WERI-Rb-1 (cell line): Measurements from ENCODE around the gene KLHL29.

ENCODE experiments used
- DNase-seq: peaks from one replicate; pipeline ENCODE4 v3.0.0-alpha.2; 2020
- H3K27ac ChIP-seq: fragments of 250-450 bp; sonication (Bioruptor Pico); 2 replicates; pipeline ENCODE4 v1.5.1; 2020; ENCODE audit warnings: mild to moderate bottlenecking, moderate library complexity
- H3K27me3 ChIP-seq: fragments of 250-450 bp; sonication (Bioruptor Pico); 2 replicates; pipeline ENCODE4 v1.5.1; 2021; ENCODE audit warnings: mild to moderate bottlenecking, low read depth, moderate library complexity; ENCODE audit not compliant: insufficient read depth, severe bottlenecking
- H3K36me3 ChIP-seq: fragments of 250-450 bp; sonication (Bioruptor Pico); 2 replicates; pipeline ENCODE4 v1.5.1; 2020; ENCODE audit warnings: mild to moderate bottlenecking, moderate library complexity
- H3K4me3 ChIP-seq: 2 replicates; pipeline ENCODE4 v1.5.1; 2011; ENCODE audit warnings: low read depth, mild to moderate bottlenecking, control low read depth, low read length
- H3K9me3 ChIP-seq: fragments of 250-450 bp; sonication (Bioruptor Pico); 2 replicates; pipeline ENCODE4 v1.5.1; 2021; ENCODE audit warnings: mild to moderate bottlenecking, moderate library complexity; ENCODE audit not compliant: severe bottlenecking
- TF ChIP-seq, protein P1 (sequence below): IDR thresholded peaks from 2 replicates; pipeline ENCODE4 v1.5.1; 2011; ENCODE audit warnings: low read depth, mild to moderate bottlenecking, control low read depth, inconsistent platforms, low read length

Gene KLHL29

GRCh38 chr2:23668756-23669304 lies 283.9 kb downstream of the KLHL29 start:
- no peaks in the 10 kb centered on the region for H3K9me3 ChIP-seq
- H3K27ac ChIP-seq, result no peak overlapping the region
- TF ChIP-seq, protein P1, sequence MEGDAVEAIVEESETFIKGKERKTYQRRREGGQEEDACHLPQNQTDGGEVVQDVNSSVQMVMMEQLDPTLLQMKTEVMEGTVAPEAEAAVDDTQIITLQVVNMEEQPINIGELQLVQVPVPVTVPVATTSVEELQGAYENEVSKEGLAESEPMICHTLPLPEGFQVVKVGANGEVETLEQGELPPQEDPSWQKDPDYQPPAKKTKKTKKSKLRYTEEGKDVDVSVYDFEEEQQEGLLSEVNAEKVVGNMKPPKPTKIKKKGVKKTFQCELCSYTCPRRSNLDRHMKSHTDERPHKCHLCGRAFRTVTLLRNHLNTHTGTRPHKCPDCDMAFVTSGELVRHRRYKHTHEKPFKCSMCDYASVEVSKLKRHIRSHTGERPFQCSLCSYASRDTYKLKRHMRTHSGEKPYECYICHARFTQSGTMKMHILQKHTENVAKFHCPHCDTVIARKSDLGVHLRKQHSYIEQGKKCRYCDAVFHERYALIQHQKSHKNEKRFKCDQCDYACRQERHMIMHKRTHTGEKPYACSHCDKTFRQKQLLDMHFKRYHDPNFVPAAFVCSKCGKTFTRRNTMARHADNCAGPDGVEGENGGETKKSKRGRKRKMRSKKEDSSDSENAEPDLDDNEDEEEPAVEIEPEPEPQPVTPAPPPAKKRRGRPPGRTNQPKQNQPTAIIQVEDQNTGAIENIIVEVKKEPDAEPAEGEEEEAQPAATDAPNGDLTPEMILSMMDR, result no peak
- H3K27me3 ChIP-seq, result no peaks in the 10 kb centered on the region
- H3K4me3 ChIP-seq, result no peak overlapping the region
- H3K36me3 ChIP-seq, result no peaks in the 10 kb centered on the region; the same call in 1 of the 2 replicates
- DNase-seq, result no peak

GRCh38 chr2:23669413-23670244 lies 284.6 kb downstream of the KLHL29 start:
- Histone ChIP-seq H3K9me3 (no peaks in the 10 kb centered on the region), H3K27me3 (no peaks in the 10 kb centered on the region), H3K36me3 (no peaks in the 10 kb centered on the region; the same call in 1 of the 2 replicates), H3K4me3 (no peak overlapping the region), H3K27ac (no peak overlapping the region)
- TF ChIP-seq, protein P1, result no peak
- no peak for DNase-seq

- Histone ChIP-seq H3K9me3 (no peaks in the 10 kb centered on the region), H3K36me3 (no peaks in the 10 kb centered on the region; the same call in 1 of the 2 replicates), H3K27me3 (no peaks in the 10 kb centered on the region), H3K4me3 (no peak overlapping the region), H3K27ac (no peak overlapping the region)
- TF ChIP-seq, protein P1, result no peak
- no peak for DNase-seq
Measured at GRCh38 chr2:23670245-23670592, 285.2 kb downstream of the KLHL29 start.

DNA sequence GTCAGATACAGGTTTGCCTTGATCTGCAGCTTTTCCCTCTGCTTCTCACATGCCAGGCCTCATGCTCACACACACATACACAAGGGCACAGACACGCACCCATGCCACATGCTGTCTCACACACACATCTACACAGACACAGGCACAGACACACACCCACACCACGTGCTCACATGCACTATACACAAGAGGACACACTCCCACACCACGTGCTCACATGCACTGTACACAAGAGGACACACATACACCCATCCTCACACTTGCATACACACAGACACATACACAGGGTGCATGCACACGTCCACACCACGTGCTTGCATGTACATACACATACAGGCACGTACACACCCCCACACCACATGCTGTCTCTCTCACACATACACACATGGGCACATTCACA lies 288.1 kb downstream of the KLHL29 start:
- TF ChIP-seq, protein P1, result no peak
- no peak overlapping the region for H3K4me3 ChIP-seq
- H3K27ac ChIP-seq, result no peak overlapping the region
- no peaks in the 10 kb centered on the region for H3K9me3 ChIP-seq
- no peaks in the 10 kb centered on the region; the same call in none of the 2 replicates for H3K36me3 ChIP-seq
- no peaks in the 10 kb centered on the region for H3K27me3 ChIP-seq
- DNase-seq, result no peak

DNA sequence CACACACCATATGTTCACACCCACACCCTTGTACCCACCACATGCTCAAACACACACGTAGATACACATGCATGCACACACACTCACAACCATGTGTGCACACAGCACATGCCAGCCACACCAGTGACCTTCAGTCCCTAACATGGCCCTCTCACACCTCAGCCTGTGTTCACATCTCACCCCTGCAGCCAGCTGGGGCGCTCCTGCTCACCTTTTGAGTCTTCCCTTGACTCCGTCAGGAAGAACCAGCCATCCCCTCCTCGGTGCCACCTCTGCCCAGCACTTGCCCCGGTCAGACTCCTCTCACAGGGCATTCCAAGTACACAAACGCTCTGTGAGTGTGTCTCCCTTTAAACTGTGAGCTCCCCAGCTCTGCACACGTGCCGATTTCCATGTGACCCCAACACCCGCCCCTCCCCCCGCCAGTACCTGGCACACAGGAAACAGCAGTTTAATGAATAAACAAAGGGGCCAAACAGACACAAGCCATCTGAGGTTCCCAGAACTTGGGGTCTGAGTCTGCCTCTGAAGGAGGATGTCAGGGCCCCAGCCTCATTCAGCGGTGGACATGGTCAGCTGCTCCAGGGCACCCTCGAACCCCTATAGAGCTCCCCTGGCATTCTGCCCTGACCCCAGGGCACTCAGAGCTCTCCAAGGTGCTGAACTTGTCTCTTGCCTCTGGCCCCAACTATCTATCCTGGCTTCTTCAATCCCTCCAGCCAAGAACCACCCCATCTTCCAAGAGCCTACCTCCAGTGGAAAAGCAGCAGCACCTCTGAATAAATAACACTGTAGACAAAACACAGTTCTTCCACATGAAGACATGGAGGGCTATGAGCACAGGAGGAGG lies 289.1 kb downstream of the KLHL29 start:
- Histone ChIP-seq H3K4me3 (no peak overlapping the region), H3K36me3 (no peaks in the 10 kb centered on the region; the same call in none of the 2 replicates), H3K27ac (no peak overlapping the region), H3K27me3 (no peaks in the 10 kb centered on the region), H3K9me3 (peaks cover 4% of the 10 kb centered on the region)
- no peak for DNase-seq
- TF ChIP-seq, protein P1, result no peak
